ENCODE data around the gene GRB2.

GRCh38 chr17:75405365-75406221 lies at the start of gene GRB2:
- TF ChIP-seq POLR2A (IDR thresholded peaks at IDR 0.05; ENCODE audit: low read length) (peak; percentile 75), GATA1 (IDR thresholded peaks at IDR 0.05; ENCODE audit: low read depth, low read length) (no peak)

Measured in erythroblast (primary cell).